GM12878 (cell line): ENCODE results near the gene FFAR4. TPM values are rescaled to one million over a fixed set of nuclear protein-coding genes. Genes with fewer than 3 reads are reported as not detected.

Experiments
- ATAC-seq: fragments of 200-7000 bp; cut with Tn5 transposase; 3 replicates; pipeline ENCODE4 v1.9.1; 2020; ENCODE audit warnings: mild to moderate bottlenecking, moderate library complexity
- BruUV-seq: library from RNA; stranded (reverse); fragments of 400-500 nt; replicated peaks from 2 replicates; lab custom pipeline; 2021; lab: Mats Ljungman, UMichigan
- CTCF ChIA-PET: fragments of 300-600 bp; sonication (Branson Sonifier 250); formaldehyde crosslinking; extraction: SDS; loops from one replicate; lab custom pipeline; 2021; ENCODE audit warnings: inconsistent platforms; lab: Yijun Ruan, JAX
- POLR2A ChIA-PET: fragments of 350-600 bp; formaldehyde crosslinking; extraction: SDS; loops from one replicate; lab custom pipeline; 2021; ENCODE audit warnings: inconsistent platforms; lab: Charles Lee
- RAD21 ChIA-PET: fragments of 300-600 bp; sonication (Branson Sonifier 250); formaldehyde crosslinking; loops from one replicate; lab custom pipeline; 2023; ENCODE audit warnings: antibody characterized with exemption; ENCODE audit not compliant: unreplicated experiment; lab: Charles Lee
- SMC1A ChIA-PET: fragments of 300-600 bp; sonication (Branson Sonifier 250); formaldehyde crosslinking; loops from one replicate; lab custom pipeline; 2023; ENCODE audit not compliant: unreplicated experiment, uncharacterized antibody; lab: Charles Lee
- DNase-seq: peaks from one replicate; pipeline ENCODE4 v3.0.0-alpha.2; 2011; ENCODE audit warnings: low read depth, low spot score
- FAIRE-seq: peaks from 3 replicates; lab custom pipeline; 2011; peaks lifted over from hg19 to GRCh38; lab: Jason Lieb, UNC
- H2AFZ ChIP-seq: 2 replicates; pipeline ENCODE4 v1.6.0; 2011; ENCODE audit warnings: low read depth, low read length, control low read depth; ENCODE audit not compliant: control insufficient read depth
- H3K27ac ChIP-seq: 2 replicates; pipeline ENCODE4 v1.5.1; 2011; ENCODE audit warnings: control low read depth; ENCODE audit not compliant: control insufficient read depth, insufficient read depth
- H3K27me3 ChIP-seq, 2 experiments: replicated peaks in 1 of 2; 2 replicates each; pipeline versions ENCODE4 v1.6.0 to v1.6.1; 2011; ENCODE audit warnings: low read length in 1 of 2; ENCODE audit not compliant: control insufficient read depth in 2 of 2, insufficient read depth in 2 of 2
- H3K36me3 ChIP-seq, 2 experiments: 2 replicates each; pipeline ENCODE4 v1.5.1; 2011; ENCODE audit warnings: low read length in 1 of 2; ENCODE audit not compliant: control insufficient read depth in 2 of 2, insufficient read depth in 2 of 2
- H3K4me1 ChIP-seq: 2 replicates; pipeline ENCODE4 v1.6.1; 2011; ENCODE audit warnings: mild to moderate bottlenecking, low read length, moderate library complexity, mixed read lengths; ENCODE audit not compliant: control insufficient read depth, insufficient read depth
- H3K4me2 ChIP-seq: 2 replicates; pipeline ENCODE4 v1.6.0; 2011; ENCODE audit warnings: control low read depth; ENCODE audit not compliant: control insufficient read depth, insufficient read depth
- H3K4me3 ChIP-seq: fragments of 200-600 bp; sonication (generic); 2 replicates; pipeline ENCODE4 v1.5.1; 2016
- H3K79me2 ChIP-seq: 2 replicates; pipeline ENCODE4 v1.6.0; 2011; ENCODE audit warnings: low read length; ENCODE audit not compliant: control insufficient read depth, insufficient read depth
- H3K9ac ChIP-seq: 2 replicates; pipeline ENCODE4 v1.8.0; 2011; ENCODE audit warnings: low read length, control low read depth, mixed read lengths; ENCODE audit not compliant: control insufficient read depth, insufficient read depth
- H3K9me3 ChIP-seq: replicated peaks from 3 replicates; pipeline ENCODE4 v1.5.1; 2011; ENCODE audit warnings: mild to moderate bottlenecking, low read length; ENCODE audit not compliant: control insufficient read depth, insufficient read depth
- H4K20me1 ChIP-seq: 2 replicates; pipeline ENCODE4 v1.6.0; 2011; ENCODE audit not compliant: control insufficient read depth, insufficient read depth
- CHD2 ChIP-seq: IDR thresholded peaks from 2 replicates; pipeline ENCODE4 v1.6.1; 2011; ENCODE audit warnings: low read depth, low read length, improper control_type of control experiment, borderline replicate concordance
- ELK1 ChIP-seq: IDR thresholded peaks from 2 replicates; pipeline ENCODE4 v1.6.1; 2012; ENCODE audit warnings: low read depth, low read length, improper control_type of control experiment
- EZH2 ChIP-seq: IDR thresholded peaks from 2 replicates; pipeline ENCODE4 v1.6.1; 2012; ENCODE audit warnings: low read depth, mild to moderate bottlenecking, control low read depth, inconsistent platforms, low read length, borderline replicate concordance; ENCODE audit not compliant: control insufficient read depth
- FOS ChIP-seq: IDR thresholded peaks from 3 replicates; pipeline ENCODE4 v1.6.1; 2011; ENCODE audit warnings: borderline replicate concordance; ENCODE audit not compliant: insufficient read length; ENCODE audit errors: extremely low read depth
- FOXK2 ChIP-seq: fragments of 450-650 bp; IDR thresholded peaks from 2 replicates; pipeline ENCODE4 v1.6.1; 2017; ENCODE audit warnings: mild to moderate bottlenecking, moderate library complexity
- HDGF ChIP-seq: fragments of 450-650 bp; IDR thresholded peaks from 2 replicates; pipeline ENCODE4 v1.6.1; 2016; ENCODE audit warnings: antibody characterized with exemption
- MEF2A ChIP-seq: IDR thresholded peaks from 2 replicates; pipeline ENCODE4 v1.6.1; 2011; ENCODE audit warnings: low read depth, mild to moderate bottlenecking, low read length, moderate library complexity; ENCODE audit not compliant: insufficient read depth
- MEF2B ChIP-seq: fragments of 450-650 bp; IDR thresholded peaks from 2 replicates; pipeline ENCODE4 v1.6.1; 2018; ENCODE audit warnings: mild to moderate bottlenecking, moderate library complexity; ENCODE audit not compliant: partially characterized antibody, poor library complexity, severe bottlenecking
- NR2C2 ChIP-seq: IDR thresholded peaks from 2 replicates; pipeline ENCODE4 v1.6.1; 2011; ENCODE audit warnings: borderline replicate concordance, low read depth; ENCODE audit not compliant: control insufficient read depth, insufficient read length
- PML ChIP-seq: IDR thresholded peaks from 2 replicates; pipeline ENCODE4 v1.6.1; 2012; ENCODE audit warnings: low read length, inconsistent platforms
- POLR2A ChIP-seq: IDR thresholded peaks from 2 replicates; pipeline ENCODE4 v1.6.1; 2011; ENCODE audit warnings: low read depth, mild to moderate bottlenecking, low read length
- RCOR1 ChIP-seq: conservative IDR thresholded peaks from 2 replicates; pipeline ENCODE4 v1.6.1; 2012; ENCODE audit warnings: low read depth, low read length, improper control_type of control experiment
- SP1 ChIP-seq: IDR thresholded peaks from one replicate; pipeline ENCODE4 v1.6.1; 2011; ENCODE audit warnings: low read depth, low read length
- YBX1 ChIP-seq: fragments of 450-650 bp; IDR thresholded peaks from 2 replicates; pipeline ENCODE4 v1.6.1; 2016; ENCODE audit warnings: antibody characterized with exemption
- YY1 ChIP-seq: IDR thresholded peaks from 2 replicates; pipeline ENCODE4 v1.6.1; 2011; ENCODE audit warnings: low read depth, mild to moderate bottlenecking, low read length
- ZZZ3 ChIP-seq: IDR thresholded peaks from 2 replicates; pipeline ENCODE4 v1.6.1; 2011; ENCODE audit warnings: low read depth; ENCODE audit not compliant: control insufficient read depth, insufficient read length
- WGBS: methylation state at CpG from one replicate; pipeline ENCODE4 v1.1.6; 2016; ENCODE audit warnings: low lambda C conversion rate; ENCODE audit not compliant: insufficient replicate concordance, insufficient coverage; ENCODE audit errors: missing lambda C conversion rate; 5-methylcytosine and 5-hydroxymethylcytosine counted together
- in situ Hi-C: fragments of 300-500 bp; cut with MboI; formaldehyde crosslinking; loops from 9 replicates; pipeline ENCODE4 v1.14.3; 2018; ENCODE audit warnings: mixed read lengths
- intact Hi-C: fragments of 100-400 bp; cut with micrococcal nuclease; formaldehyde crosslinking; loops from one replicate; pipeline ENCODE4 v1.14.2; 2022; ENCODE audit not compliant: unreplicated experiment
- polyA plus RNA-seq, 11 experiments: library from polyadenylated mRNA; depleted of rRNA in 4 of 11; unstranded in 6 of 11; stranded (reverse) in 5 of 11; fragments of >200 nt; fragmentation: Nextera tagmentation in 4 of 11; fragmentation: Illumina TruSeq in 1 of 11; extraction: Ambion mirVana in 4 of 11; extraction: Trizol in 1 of 11; gene quantifications; 1 replicate in 1 of 11; 2 replicates in 10 of 11; pipeline versions ENCODE4 v1.2.1 to v1.2.3, GENCODE V29; 2011 to 2016; ENCODE audit warnings: inconsistent platforms in 2 of 11, missing spikeins in 2 of 11, low read depth in 1 of 11
- total RNA-seq, 4 experiments: library from RNA; depleted of rRNA in 3 of 4; stranded (reverse); fragments of >200 nt in 3 of 4; fragmentation: Illumina TruSeq in 1 of 4; extraction: Trizol in 1 of 4; gene quantifications; 2 replicates each; pipeline versions ENCODE4 v1.2.1 to v1.2.3, GENCODE V29; 2013 to 2021

The FFAR4 gene
- total and polyA plus RNA-seq, 10 of the 15 experiments (the other 5 are each of a cell fraction or from before 2014, with no cell fraction given): not detected

- Histone ChIP-seq H3K4me2 (no peak overlapping the region), H2AFZ (no peak overlapping the region), H3K9me3 (no peaks in the 10 kb centered on the region), H3K4me3 (no peak overlapping the region), H3K36me3 (no peaks in the 10 kb centered on the region), H3K27me3 (no peaks in the 10 kb centered on the region; a peak in 2 of 4 replicates), H3K9ac (no peak overlapping the region), H4K20me1 (no peaks in the 10 kb centered on the region), H3K79me2 (no peaks in the 10 kb centered on the region), H3K27ac (no peak overlapping the region), H3K4me1 (no peaks in the 10 kb centered on the region)
- BruUV-seq: no TSS peak
- RAD21 ChIA-PET: no interaction called here
- intact Hi-C loops: no loop called here
- ATAC-seq (no peak), FAIRE-seq (no peak), DNase-seq (no peak)
- TF ChIP-seq YBX1 (no peak), MEF2B (no peak), RCOR1 (no peak), PML (no peak), EZH2 (no peak), NR2C2 (no peak), FOS (no peak), ELK1 (no peak), MEF2A (no peak), POLR2A (no peak), CHD2 (no peak), FOXK2 (no peak), ZZZ3 (no peak), HDGF (no peak), SP1 (no peak), YY1 (no peak)
- CTCF ChIA-PET: no interaction called here
- POLR2A ChIA-PET: no interaction called here
- in situ Hi-C loops: no loop called here
- SMC1A ChIA-PET: no interaction called here
- 46% methylated on average over 7 of the region's 7 CpGs for WGBS
These were observed 28.1 kb downstream of the FFAR4 start for GRCh38 chr10:93594518-93594917.
